H9 (cell line): ENCODE measurements around the gene MYRIP. TPM values are rescaled to one million over a fixed set of nuclear protein-coding genes. Genes with fewer than 3 reads are reported as not detected.

ENCODE experiments used
- DNase-seq: peaks from one replicate; pipeline ENCODE4 v3.0.0-alpha.2; 2017
- H2AFZ ChIP-seq: one replicate; pipeline ENCODE4 v1.6.1; 2013; ENCODE audit warnings: mild to moderate bottlenecking, low read length, control low read depth, moderate library complexity
- H2AK5ac ChIP-seq: 2 replicates; pipeline ENCODE4 v1.6.1; 2013; ENCODE audit warnings: low read length, control low read depth, mixed read lengths; ENCODE audit not compliant: insufficient read length
- H2BK120ac ChIP-seq: one replicate; pipeline ENCODE4 v1.6.1; 2013; ENCODE audit warnings: low read depth, mild to moderate bottlenecking, low read length, control low read depth, inconsistent platforms; ENCODE audit not compliant: poor library complexity, severe bottlenecking
- H2BK12ac ChIP-seq: 2 replicates; pipeline ENCODE4 v1.6.1; 2013; ENCODE audit warnings: low read length, control low read depth, mixed read lengths, low read depth; ENCODE audit not compliant: insufficient read length
- H2BK15ac ChIP-seq: 2 replicates; pipeline ENCODE4 v1.6.1; 2013; ENCODE audit warnings: low read depth, low read length, control low read depth
- H2BK20ac ChIP-seq: one replicate; pipeline ENCODE4 v1.6.1; 2013; ENCODE audit warnings: low read depth, mild to moderate bottlenecking, low read length, control low read depth, inconsistent platforms; ENCODE audit not compliant: poor library complexity, severe bottlenecking
- H2BK5ac ChIP-seq: 2 replicates; pipeline ENCODE4 v1.6.1; 2013; ENCODE audit warnings: low read length, control low read depth, mixed read lengths; ENCODE audit not compliant: insufficient read length
- H3K14ac ChIP-seq: 2 replicates; pipeline ENCODE4 v1.6.1; 2013; ENCODE audit warnings: low read length, control low read depth; ENCODE audit not compliant: insufficient read depth
- H3K18ac ChIP-seq: 2 replicates; pipeline ENCODE4 v1.6.1; 2013; ENCODE audit warnings: low read depth, mild to moderate bottlenecking, mixed read lengths, low read length, control low read depth; ENCODE audit not compliant: insufficient read length
- H3K23ac ChIP-seq: 2 replicates; pipeline ENCODE4 v1.6.1; 2013; ENCODE audit warnings: low read length, control low read depth, mixed read lengths, low read depth; ENCODE audit not compliant: insufficient read length
- H3K23me2 ChIP-seq: 2 replicates; pipeline ENCODE4 v1.6.1; 2013; ENCODE audit warnings: low read depth, mild to moderate bottlenecking, mixed read lengths, low read length, control low read depth; ENCODE audit not compliant: insufficient read length, poor library complexity, severe bottlenecking
- H3K27ac ChIP-seq: 2 replicates; pipeline ENCODE4 v1.5.1; 2013; ENCODE audit warnings: low read length, control low read depth, mixed read lengths, low read depth; ENCODE audit not compliant: insufficient read length
- H3K27me3 ChIP-seq: 2 replicates; pipeline ENCODE4 v1.6.1; 2013; ENCODE audit warnings: low read length, control low read depth, inconsistent platforms; ENCODE audit not compliant: insufficient read depth
- H3K4ac ChIP-seq: 2 replicates; pipeline ENCODE4 v1.6.1; 2013; ENCODE audit warnings: low read depth, mild to moderate bottlenecking, control low read depth, inconsistent platforms, low read length, moderate library complexity
- H3K4me1 ChIP-seq: 2 replicates; pipeline ENCODE4 v1.6.1; 2013; ENCODE audit warnings: low read length, control low read depth, inconsistent platforms; ENCODE audit not compliant: insufficient read depth
- H3K4me2 ChIP-seq: 2 replicates; pipeline ENCODE4 v1.6.1; 2013; ENCODE audit warnings: low read length, control low read depth, mixed read lengths; ENCODE audit not compliant: insufficient read length, insufficient read depth
- H3K56ac ChIP-seq: 2 replicates; pipeline ENCODE4 v1.6.1; 2013; ENCODE audit warnings: low read depth, mild to moderate bottlenecking, mixed read lengths, low read length, control low read depth; ENCODE audit not compliant: insufficient read length
- H3K79me1 ChIP-seq: 2 replicates; pipeline ENCODE4 v1.6.1; 2013; ENCODE audit warnings: low read depth, mild to moderate bottlenecking, moderate library complexity, low read length, control low read depth, inconsistent platforms; ENCODE audit not compliant: insufficient read depth, poor library complexity, severe bottlenecking
- H3K79me2 ChIP-seq: 2 replicates; pipeline ENCODE4 v1.6.1; 2013; ENCODE audit warnings: low read length, control low read depth, inconsistent platforms; ENCODE audit not compliant: insufficient read depth
- H3K9ac ChIP-seq: 2 replicates; pipeline ENCODE4 v1.6.1; 2013; ENCODE audit warnings: low read length, control low read depth, mixed read lengths; ENCODE audit not compliant: insufficient read length; ENCODE audit errors: extremely low read depth
- H3K9me3 ChIP-seq: one replicate; pipeline ENCODE4 v1.6.1; 2013; ENCODE audit warnings: low read depth, low read length, inconsistent platforms; ENCODE audit not compliant: control insufficient read depth
- H3T11ph ChIP-seq: one replicate; pipeline ENCODE4 v1.6.1; 2013; ENCODE audit warnings: mild to moderate bottlenecking, low read length, control low read depth, inconsistent platforms
- H4K20me1 ChIP-seq: one replicate; pipeline ENCODE4 v1.6.1; 2013; ENCODE audit not compliant: control insufficient read depth, insufficient read length, insufficient read depth
- H4K5ac ChIP-seq: 2 replicates; pipeline ENCODE4 v1.6.1; 2013; ENCODE audit warnings: low read depth, mild to moderate bottlenecking, mixed read lengths, low read length, control low read depth; ENCODE audit not compliant: insufficient read length
- H4K8ac ChIP-seq: replicated peaks from 2 replicates; pipeline ENCODE4 v1.6.1; 2013; ENCODE audit warnings: low read length, control low read depth, mixed read lengths, low read depth; ENCODE audit not compliant: insufficient read length
- H4K91ac ChIP-seq: 2 replicates; pipeline ENCODE4 v1.6.1; 2013; ENCODE audit warnings: low read depth, mild to moderate bottlenecking, moderate library complexity, mixed read lengths, low read length, control low read depth; ENCODE audit not compliant: insufficient read length
- H3K27ac Mint-ChIP-seq, 3 experiments: 2 replicates in 2 of 3; 3 replicates in 1 of 3; pipeline ENCODE4 v1.8.0; 2020 to 2021; ENCODE audit warnings: mixed read lengths in 3 of 3, mild to moderate bottlenecking in 1 of 3, moderate library complexity in 1 of 3
- H3K27me3 Mint-ChIP-seq: 2 replicates; pipeline ENCODE4 v1.8.0; 2021; ENCODE audit warnings: low read depth, mild to moderate bottlenecking, moderate library complexity, mixed read lengths
- H3K36me3 Mint-ChIP-seq, 3 experiments: 2 replicates in 2 of 3; 3 replicates in 1 of 3; pipeline ENCODE4 v1.8.0; 2020 to 2021; ENCODE audit warnings: low read depth in 3 of 3, mixed read lengths in 3 of 3; ENCODE audit not compliant: insufficient read depth in 1 of 3
- H3K4me1 Mint-ChIP-seq, 2 experiments: 2 replicates each; pipeline ENCODE4 v1.8.0; 2020; ENCODE audit warnings: mixed read lengths in 2 of 2
- H3K4me3 Mint-ChIP-seq, 2 experiments: 2 replicates in 1 of 2; 3 replicates in 1 of 2; pipeline ENCODE4 v1.8.0; 2020 to 2021; ENCODE audit warnings: mild to moderate bottlenecking in 2 of 2, mixed read lengths in 2 of 2, moderate library complexity in 1 of 2
- H3K9me3 Mint-ChIP-seq, 2 experiments: 2 replicates in 1 of 2; 3 replicates in 1 of 2; pipeline ENCODE4 v1.8.0; 2020; ENCODE audit warnings: mild to moderate bottlenecking in 2 of 2, mixed read lengths in 2 of 2, moderate library complexity in 1 of 2
- WGBS: extraction: QIAGEN DNeasy Blood & Tissue Kit; methylation state at CpG from one replicate; pipeline ENCODE4 v1.1.7; 2013; ENCODE audit warnings: missing lambda C conversion rate, low lambda C conversion rate, mixed read lengths; ENCODE audit not compliant: insufficient read length; ENCODE audit errors: extremely low coverage; 5-methylcytosine and 5-hydroxymethylcytosine counted together
- total RNA-seq: library from RNA; stranded (reverse); gene quantifications from 2 replicates; pipeline ENCODE4 v1.2.1, GENCODE V29; 2021
- TF ChIP-seq, protein P1 (sequence below): fragments of 200-600 bp; sonication (generic); conservative IDR thresholded peaks from 3 replicates; pipeline ENCODE4 v1.8.0; 2021; ENCODE audit warnings: antibody characterized with exemption, mild to moderate bottlenecking

The MYRIP gene
- total RNA-seq, 1 experiment from 2014 or later, result 1.8 TPM

- Histone ChIP-seq H3K23me2 (no peaks in the 10 kb centered on the region), H3K56ac (no peak overlapping the region), H4K20me1 (no peaks in the 10 kb centered on the region), H3K27me3 (no peaks in the 10 kb centered on the region), H3K9ac (no peak overlapping the region), H3K4me2 (no peak overlapping the region), H3K79me2 (no peaks in the 10 kb centered on the region), H3K4ac (no peak overlapping the region), H4K91ac (no peak overlapping the region), H2BK15ac (no peak overlapping the region), H2BK5ac (no peak overlapping the region), H3K79me1 (no peaks in the 10 kb centered on the region), H3K9me3 (no peaks in the 10 kb centered on the region), H4K8ac (no peak overlapping the region), H2AK5ac (no peak overlapping the region), H3K23ac (no peak overlapping the region), H3T11ph (no peak overlapping the region), H3K18ac (no peak overlapping the region), H2AFZ (no peak overlapping the region), H2BK20ac (no peak overlapping the region), H3K14ac (no peak overlapping the region), H3K27ac (no peak overlapping the region), H2BK120ac (no peak overlapping the region), H2BK12ac (no peak overlapping the region), H3K4me1 (no peaks in the 10 kb centered on the region), H4K5ac (no peak overlapping the region)
- no peak overlapping the region for H3K27ac Mint-ChIP-seq
- peaks cover 0 to 4% of the 10 kb centered on the region in 2 experiments; a peak in 2 of 4 replicates for H3K4me1 Mint-ChIP-seq
- no CpG with 5 or more reads among the region's 9 CpGs for WGBS
- H3K4me3 Mint-ChIP-seq, result no peak overlapping the region
- TF ChIP-seq, protein P1, sequence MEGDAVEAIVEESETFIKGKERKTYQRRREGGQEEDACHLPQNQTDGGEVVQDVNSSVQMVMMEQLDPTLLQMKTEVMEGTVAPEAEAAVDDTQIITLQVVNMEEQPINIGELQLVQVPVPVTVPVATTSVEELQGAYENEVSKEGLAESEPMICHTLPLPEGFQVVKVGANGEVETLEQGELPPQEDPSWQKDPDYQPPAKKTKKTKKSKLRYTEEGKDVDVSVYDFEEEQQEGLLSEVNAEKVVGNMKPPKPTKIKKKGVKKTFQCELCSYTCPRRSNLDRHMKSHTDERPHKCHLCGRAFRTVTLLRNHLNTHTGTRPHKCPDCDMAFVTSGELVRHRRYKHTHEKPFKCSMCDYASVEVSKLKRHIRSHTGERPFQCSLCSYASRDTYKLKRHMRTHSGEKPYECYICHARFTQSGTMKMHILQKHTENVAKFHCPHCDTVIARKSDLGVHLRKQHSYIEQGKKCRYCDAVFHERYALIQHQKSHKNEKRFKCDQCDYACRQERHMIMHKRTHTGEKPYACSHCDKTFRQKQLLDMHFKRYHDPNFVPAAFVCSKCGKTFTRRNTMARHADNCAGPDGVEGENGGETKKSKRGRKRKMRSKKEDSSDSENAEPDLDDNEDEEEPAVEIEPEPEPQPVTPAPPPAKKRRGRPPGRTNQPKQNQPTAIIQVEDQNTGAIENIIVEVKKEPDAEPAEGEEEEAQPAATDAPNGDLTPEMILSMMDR, result no peak
- no peak for DNase-seq
- no peaks in the 10 kb centered on the region; the same call in 1 of the 2 replicates for H3K27me3 Mint-ChIP-seq
- no peaks in the 10 kb centered on the region for H3K36me3 Mint-ChIP-seq
- H3K9me3 Mint-ChIP-seq, result peaks cover 0 to 6% of the 10 kb centered on the region in 2 experiments; a peak in 3 of 5 replicates
Measured at GRCh38 chr3:40097131-40098117, 288.0 kb downstream of the MYRIP start.
